ENCODE results near the gene SLC4A1. TPM values are rescaled to one million over a fixed set of nuclear protein-coding genes. Genes with fewer than 3 reads are reported as not detected.

Gene SLC4A1
- total and polyA plus RNA-seq, 2 of the 13 experiments (the other 11 are each of a cell fraction or from before 2014, with no cell fraction given) = not detected

- TF ChIP-seq ZNF766 (CRISPR knock-in tag; IDR thresholded peaks at IDR 0.05; ENCODE audit: borderline replicate concordance) (no peak), ZNF543 (CRISPR knock-in tag; IDR thresholded peaks at IDR 0.05) (0 out of 2 replicates have a peak, but pooled peaks have one; percentile 34), SNAPC4 (CRISPR knock-in tag; IDR thresholded peaks at IDR 0.05) (0 out of 2 replicates have a peak, but pooled peaks have one; percentile 11), ZNF605 (CRISPR knock-in tag; IDR thresholded peaks at IDR 0.05) (peak; percentile 84), ZBTB21 (CRISPR knock-in tag; IDR thresholded peaks at IDR 0.05) (no peak), CAMTA2 (CRISPR knock-in tag; IDR thresholded peaks at IDR 0.05; ENCODE audit: borderline replicate concordance) (0 out of 2 replicates have a peak, but pooled peaks have one; percentile 39), ZNF781 (CRISPR knock-in tag; IDR thresholded peaks at IDR 0.05; ENCODE audit: borderline replicate concordance, not compliant biosample characterization) (peak; percentile 21), TAF1 (CRISPR knock-in tag; IDR thresholded peaks at IDR 0.05) (0 out of 2 replicates have a peak, but pooled peaks have one; percentile 2), GPN1 (CRISPR knock-in tag; IDR thresholded peaks at IDR 0.05; ENCODE audit: borderline replicate concordance) (no peak)
- TF ChIP-seq, protein P1, sequence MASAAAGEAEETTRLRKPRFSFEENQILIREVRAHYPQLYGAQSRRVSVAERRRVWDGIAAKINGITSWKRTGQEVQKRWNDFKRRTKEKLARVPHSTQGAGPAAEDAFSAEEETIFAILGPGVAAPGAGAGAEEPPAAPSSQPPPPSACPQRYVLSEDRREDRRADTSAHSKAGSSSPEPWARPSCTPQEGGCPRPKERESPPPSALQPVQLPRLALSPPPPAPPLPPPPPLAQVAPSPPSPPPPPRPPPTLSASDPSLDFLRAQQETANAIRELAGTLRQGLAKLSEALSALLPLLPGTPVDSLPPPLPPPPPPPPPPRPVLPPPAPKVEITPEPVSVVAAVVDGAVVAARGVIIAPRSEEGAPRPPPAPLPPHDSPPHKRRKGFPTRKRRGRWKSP (CRISPR knock-in tag; IDR thresholded peaks at IDR 0.05) = peak; percentile 15; the same call in 1 of the 2 replicates
Observed at GRCh38 chr17:44217738-44218343, 50.1 kb downstream of the SLC4A1 start (continued).
